HS-5 (cell line): ENCODE measurements around the gene DHRSX.
"Not testable (repeated sequence)": the region's sequence is repeated elsewhere in the genome, so short reads cannot be mapped to it uniquely, and the experiment has no call there.

Source experiments
- DNase-seq: peaks from one replicate; pipeline ENCODE4 v3.0.0-alpha.2; 2012; ENCODE audit warnings: low read depth

Gene DHRSX

GRCh38 chrX:2497961-2498780, 2.6 kb downstream of the DHRSX start:
- no peak for DNase-seq

GRCh38 chrX:2495595-2495994, 5.2 kb downstream of the DHRSX start:
- no peak for DNase-seq

GRCh38 chrX:2492531-2493218, 8.1 kb downstream of the DHRSX start:
- no peak for DNase-seq

- no peak for DNase-seq
These were observed 10.1 kb downstream of the DHRSX start for GRCh38 chrX:2490634-2491033.

GRCh38 chrX:2489446-2490445, 11.0 kb downstream of the DHRSX start:
- no peak for DNase-seq

GRCh38 chrX:2488621-2489285, 12.0 kb downstream of the DHRSX start:
- no peak for DNase-seq

GRCh38 chrX:2487366-2487765, 13.4 kb downstream of the DHRSX start:
- no peak for DNase-seq

- DNase-seq = no peak
These were observed 14.2 kb downstream of the DHRSX start for GRCh38 chrX:2486476-2487133.

GRCh38 chrX:2485789-2486345, 14.9 kb downstream of the DHRSX start:
- DNase-seq = no peak

GRCh38 chrX:2484721-2485648, 15.8 kb downstream of the DHRSX start:
- DNase-seq = no peak

GRCh38 chrX:2484256-2484655, 16.5 kb downstream of the DHRSX start:
- no peak for DNase-seq

- no peak for DNase-seq
These were observed 17.2 kb downstream of the DHRSX start for GRCh38 chrX:2483398-2484060.

- DNase-seq = not testable (repeated sequence)
These were observed 19.2 kb downstream of the DHRSX start for GRCh38 chrX:2481597-2481996.

- DNase-seq = not testable (repeated sequence)
These were observed 20.8 kb downstream of the DHRSX start for GRCh38 chrX:2479982-2480381.

GRCh38 chrX:2479420-2479780, 21.4 kb downstream of the DHRSX start:
- DNase-seq = no peak

- DNase-seq = no peak
These were observed 22.0 kb downstream of the DHRSX start for GRCh38 chrX:2478546-2479419.

GRCh38 chrX:2477313-2477712, 23.5 kb downstream of the DHRSX start:
- not testable (repeated sequence) for DNase-seq
